GM12865 (cell line): ENCODE data around the gene PRPF6.

Experiments used
- DNase-seq: peaks from one replicate; pipeline ENCODE4 v3.0.0; 2010; ENCODE audit warnings: low read depth
- H3K4me3 ChIP-seq: 2 replicates; pipeline ENCODE4 v1.5.1; 2011; ENCODE audit warnings: mild to moderate bottlenecking, low read depth, low read length, control low read depth
- CTCF ChIP-seq: IDR thresholded peaks from 2 replicates; pipeline ENCODE4 v1.5.1; 2011; ENCODE audit warnings: low read length, control low read depth, low read depth, inconsistent platforms; ENCODE audit not compliant: insufficient read depth; ENCODE audit errors: missing control alignments

The PRPF6 gene

GRCh38 chr20:63963348-63963741 lies 17.6 kb upstream of the PRPF6 start:
- no peak for TF ChIP-seq CTCF
- no peak overlapping the region for H3K4me3 ChIP-seq
- DNase-seq = no peak

GRCh38 chr20:63963784-63964301 lies 17.1 kb upstream of the PRPF6 start:
- TF ChIP-seq CTCF = no peak
- H3K4me3 ChIP-seq = no peak overlapping the region
- DNase-seq = no peak

- H3K4me3 ChIP-seq = no peak overlapping the region
- TF ChIP-seq CTCF = no peak
- DNase-seq = no peak
Measured at GRCh38 chr20:63964412-63964811, 16.5 kb upstream of the PRPF6 start.

- H3K4me3 ChIP-seq = no peak overlapping the region
Measured at GRCh38 chr20:63966172-63966943, 14.6 kb upstream of the PRPF6 start.

GRCh38 chr20:63966944-63967322 lies 14.0 kb upstream of the PRPF6 start:
- TF ChIP-seq CTCF = no peak
- H3K4me3 ChIP-seq = no peak overlapping the region
- no peak for DNase-seq

More at GRCh38 chr20:63966172-63966943, 14.6 kb upstream of the PRPF6 start:
- no peak for DNase-seq
- TF ChIP-seq CTCF = no peak

- no peak for DNase-seq
- no peak for TF ChIP-seq CTCF
- H3K4me3 ChIP-seq = no peak overlapping the region
Measured at GRCh38 chr20:63967330-63968135, 13.4 kb upstream of the PRPF6 start.
